Measurements from ENCODE around the gene SH2D2A.

- no peak for TF ChIP-seq EZH2phosphoT487 (IDR thresholded peaks at IDR 0.05; ENCODE audit: insufficient read depth, low read depth)
- no peak for TF ChIP-seq EZH2 (IDR thresholded peaks at IDR 0.05; ENCODE audit: insufficient read depth, poor library complexity, severe bottlenecking)
These were observed 5.2 kb upstream of the SH2D2A start for GRCh38 chr1:156821801-156822200.
